Stimulated activated CD8-positive, alpha-beta memory T cell treated with anti-CD3 and anti-CD28 coated beads, Interleukin-2, amount 100 ng/mL, for 1 hour (primary cell): ENCODE data around the gene PSMC4.

Source experiments
- DNase-seq, 2 donors: peaks; one replicate each; pipeline ENCODE4 v3.0.0-alpha.2; 2020; ENCODE audit warnings: low read depth in 2 of 2

The PSMC4 gene

DNA sequence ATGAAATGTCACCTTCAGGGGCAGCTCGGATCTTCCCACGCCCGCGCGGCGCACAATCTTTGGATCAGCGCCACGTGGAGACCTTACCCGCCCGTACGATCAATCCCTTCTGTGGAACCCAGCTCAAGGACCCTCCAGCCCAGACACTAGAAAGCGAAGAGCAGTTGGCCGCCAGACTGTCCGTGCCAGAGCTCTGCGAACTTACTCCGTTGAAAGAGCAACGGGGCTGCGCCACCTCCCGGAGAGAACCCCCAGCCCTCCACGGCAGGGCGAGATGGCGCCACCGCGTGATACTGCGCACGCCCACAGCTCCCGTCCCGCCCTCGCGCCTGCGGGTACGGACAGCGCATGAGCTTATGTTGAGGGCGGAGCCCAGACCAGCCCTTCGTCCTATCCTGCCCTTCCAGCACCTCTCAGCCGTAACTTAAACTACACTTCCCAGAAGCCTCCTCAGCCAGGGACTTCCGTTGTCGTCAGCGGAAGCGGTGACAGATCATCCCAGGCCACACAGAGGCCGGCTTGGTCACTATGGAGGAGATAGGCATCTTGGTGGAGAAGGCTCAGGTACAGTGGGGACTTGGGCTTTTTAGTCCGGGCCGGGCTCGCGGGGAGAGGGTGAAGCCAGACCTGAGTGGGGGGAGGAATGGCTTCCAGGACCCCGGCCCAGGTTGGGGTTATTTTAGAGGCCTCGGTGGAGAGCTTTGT lies at the start of gene PSMC4:
TSS of gene PSMC4 (plus strand) at position 491 of the 705 bp plus-strand sequence. CDS start at position 529, 38 bp downstream.
- DNase-seq: peak; percentile 97 to 98

DNA sequence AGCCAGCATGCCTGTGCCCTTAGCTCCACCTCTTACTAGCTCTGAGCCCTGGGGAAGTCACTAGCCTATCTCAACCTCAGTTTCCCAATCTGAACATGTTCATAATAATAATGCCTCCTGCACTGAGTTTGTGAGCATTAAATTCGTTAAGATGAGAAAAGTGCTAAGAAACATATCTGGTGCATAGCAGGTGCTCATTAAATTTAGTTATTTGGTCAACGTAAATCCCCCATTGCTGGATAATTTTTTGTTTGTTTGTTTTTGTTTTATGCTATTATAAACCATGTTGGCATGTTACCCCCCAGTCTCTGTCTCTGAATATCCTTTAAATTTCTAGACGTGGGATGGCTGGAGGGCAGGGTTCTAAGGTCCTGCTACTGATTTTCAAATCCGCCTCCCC lies 47.1 kb upstream of the PSMC4 start:
- DNase-seq: no peak

DNA sequence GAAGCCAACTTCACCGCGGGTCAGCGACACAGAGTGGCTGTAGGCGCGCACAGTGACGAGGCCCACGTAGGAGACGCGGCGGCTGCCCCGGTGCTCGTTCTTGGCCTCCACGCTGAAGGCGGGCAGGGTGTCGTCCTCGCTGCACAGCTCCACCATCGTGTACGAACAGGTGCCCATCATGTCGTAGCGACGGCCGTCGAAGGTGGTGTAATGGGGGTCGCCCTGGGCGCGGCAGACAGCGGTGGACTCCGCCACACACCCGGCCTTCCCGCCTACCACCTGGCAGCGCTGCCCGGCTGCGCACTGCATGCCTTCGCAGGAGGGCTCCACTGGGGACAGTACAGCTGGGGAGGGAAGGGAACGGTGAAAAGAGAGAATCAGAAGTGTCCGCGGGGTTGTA lies 46.6 kb upstream of the PSMC4 start:
- DNase-seq: no peak

DNA sequence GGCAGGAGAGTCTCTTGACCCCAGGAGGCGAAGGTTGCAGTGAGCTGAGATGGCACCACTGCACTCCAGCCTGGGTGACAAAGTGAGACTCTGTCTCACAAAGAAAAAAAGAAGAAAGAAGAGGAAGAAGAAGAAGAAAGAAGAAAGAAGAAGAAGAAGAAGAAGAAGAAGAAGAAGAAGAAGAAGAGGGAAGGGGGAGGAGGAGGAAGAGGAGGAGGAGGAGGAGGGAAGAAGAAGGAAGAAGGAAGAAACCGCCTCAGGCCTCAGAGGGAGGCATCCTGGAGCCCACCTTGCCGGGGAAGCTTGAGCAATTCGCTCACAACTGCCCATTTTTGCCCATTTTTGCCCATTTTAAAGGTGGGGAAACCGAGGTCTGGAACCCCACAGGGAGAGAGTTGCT lies 46.0 kb upstream of the PSMC4 start:
- DNase-seq: no peak

DNA sequence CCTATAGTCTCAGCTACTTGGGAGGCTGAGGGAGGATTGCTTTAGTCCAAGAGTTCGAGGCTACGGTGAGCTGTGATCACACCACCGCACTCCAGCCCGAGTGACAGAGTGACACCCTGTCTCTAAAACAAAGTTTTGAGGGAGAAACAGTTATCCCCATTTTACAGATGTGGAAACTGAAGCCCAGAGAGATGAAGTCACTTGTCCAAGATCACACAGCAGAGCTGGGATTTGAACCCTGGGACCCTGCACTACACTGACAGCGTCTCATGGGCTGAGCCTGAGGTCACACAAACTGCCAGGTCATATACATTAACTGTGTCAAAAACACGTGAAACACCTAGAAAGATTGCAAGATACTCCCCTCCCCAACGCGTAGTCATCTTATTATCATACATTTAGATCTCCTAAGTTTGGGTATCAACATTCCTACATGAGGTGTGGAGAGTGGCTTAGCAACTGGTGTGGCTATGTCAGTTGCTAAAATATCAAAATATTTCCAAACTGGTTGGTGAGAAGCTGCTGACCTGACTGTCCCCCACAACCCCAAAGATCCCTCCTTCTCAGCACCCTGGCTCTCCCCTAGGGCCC lies 44.7 kb upstream of the PSMC4 start:
- DNase-seq: no peak

DNA sequence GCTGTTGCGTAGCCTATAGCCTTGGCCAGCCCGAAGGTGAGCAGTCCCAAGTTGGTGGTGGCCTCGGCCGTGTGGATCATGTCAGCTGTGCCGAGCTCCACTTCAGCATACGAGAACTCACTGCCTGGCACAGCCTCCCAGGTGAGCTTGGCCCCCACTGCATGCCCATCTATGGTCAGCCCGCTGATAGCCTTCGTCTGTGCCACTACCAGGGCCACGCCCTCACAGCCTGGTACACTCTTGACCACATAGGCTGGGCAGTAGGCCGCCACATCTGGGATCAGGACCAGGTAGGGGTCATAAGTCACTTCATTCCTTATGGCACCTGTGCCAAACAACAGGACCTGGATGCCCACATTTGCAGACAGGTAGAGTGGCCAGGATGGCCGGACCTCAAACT lies 43.9 kb upstream of the PSMC4 start:
- DNase-seq: no peak

DNA sequence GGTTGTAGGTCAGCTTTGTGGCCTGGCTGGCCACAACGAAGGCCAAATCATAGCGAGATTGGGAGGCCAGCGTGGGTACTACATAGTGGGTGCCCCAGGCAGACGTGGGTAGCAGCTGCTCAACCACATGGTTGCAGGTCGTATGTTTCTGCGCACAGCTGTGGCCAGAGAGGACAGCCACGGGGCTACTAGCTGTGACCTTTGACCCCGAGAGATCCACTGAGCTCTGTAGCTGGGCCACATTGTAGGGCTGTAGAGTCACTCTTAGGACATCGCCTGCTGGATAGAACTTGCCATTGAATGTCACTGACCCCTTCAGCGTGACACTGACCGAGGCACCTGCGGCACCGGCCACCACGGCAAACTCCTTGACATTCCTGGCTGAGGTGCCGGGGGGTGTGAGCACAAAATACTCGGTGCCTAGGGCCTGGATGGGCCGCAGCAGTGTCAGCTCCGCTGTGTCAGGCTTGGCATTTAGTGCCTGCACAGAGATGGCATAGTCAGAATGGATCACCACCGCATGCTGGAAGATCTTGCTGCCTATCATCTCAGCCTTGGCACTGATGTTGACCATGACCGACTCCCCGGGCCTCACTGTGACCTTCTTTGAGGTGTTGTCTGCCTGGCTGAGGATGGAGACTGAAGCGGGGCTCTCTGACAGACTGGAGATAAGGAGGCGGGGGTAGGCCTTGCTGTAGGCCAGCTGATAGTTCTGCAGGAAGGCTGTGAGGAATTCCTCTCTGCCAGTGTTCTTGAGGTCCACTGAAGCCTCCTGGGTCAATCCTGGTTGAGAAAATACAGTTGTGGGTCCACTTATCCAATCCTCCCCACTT lies 43.2 kb upstream of the PSMC4 start:
- no peak for DNase-seq

DNA sequence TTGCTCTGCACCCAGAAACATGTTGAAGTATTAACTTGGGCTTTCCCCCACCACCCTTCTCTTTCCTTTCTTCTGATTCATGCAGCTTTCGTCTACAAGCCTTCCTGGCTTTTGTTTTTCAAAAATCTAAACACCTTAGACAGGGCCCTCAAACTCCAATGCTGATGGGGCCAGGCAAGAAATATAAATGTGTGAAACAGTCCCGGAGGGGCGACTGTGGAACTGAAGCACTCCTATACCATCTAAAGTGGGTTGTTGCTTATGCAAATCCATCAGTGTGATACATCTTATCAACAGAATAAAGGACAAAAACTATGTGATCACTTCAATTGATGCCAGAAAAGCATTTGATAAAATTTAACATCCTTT lies 42.6 kb upstream of the PSMC4 start:
- no peak for DNase-seq

DNA sequence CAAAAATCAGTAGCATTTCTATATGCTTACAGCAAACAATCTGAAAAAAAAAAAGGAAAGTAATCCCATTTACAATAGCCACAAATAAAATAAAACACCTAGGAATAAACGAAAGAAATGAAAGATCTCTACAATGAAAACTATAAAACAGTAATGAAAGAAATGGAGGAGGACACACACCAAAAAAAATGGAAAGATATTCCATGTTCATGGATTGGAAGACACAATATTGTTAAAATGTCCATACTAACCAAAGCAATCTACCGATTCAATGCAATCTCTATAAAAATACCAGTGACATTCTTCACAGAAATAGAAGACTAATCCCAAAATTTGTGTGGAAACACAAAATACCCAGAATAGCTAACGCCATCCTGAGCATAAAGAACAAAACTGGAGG lies 41.2 kb upstream of the PSMC4 start:
- no peak for DNase-seq

DNA sequence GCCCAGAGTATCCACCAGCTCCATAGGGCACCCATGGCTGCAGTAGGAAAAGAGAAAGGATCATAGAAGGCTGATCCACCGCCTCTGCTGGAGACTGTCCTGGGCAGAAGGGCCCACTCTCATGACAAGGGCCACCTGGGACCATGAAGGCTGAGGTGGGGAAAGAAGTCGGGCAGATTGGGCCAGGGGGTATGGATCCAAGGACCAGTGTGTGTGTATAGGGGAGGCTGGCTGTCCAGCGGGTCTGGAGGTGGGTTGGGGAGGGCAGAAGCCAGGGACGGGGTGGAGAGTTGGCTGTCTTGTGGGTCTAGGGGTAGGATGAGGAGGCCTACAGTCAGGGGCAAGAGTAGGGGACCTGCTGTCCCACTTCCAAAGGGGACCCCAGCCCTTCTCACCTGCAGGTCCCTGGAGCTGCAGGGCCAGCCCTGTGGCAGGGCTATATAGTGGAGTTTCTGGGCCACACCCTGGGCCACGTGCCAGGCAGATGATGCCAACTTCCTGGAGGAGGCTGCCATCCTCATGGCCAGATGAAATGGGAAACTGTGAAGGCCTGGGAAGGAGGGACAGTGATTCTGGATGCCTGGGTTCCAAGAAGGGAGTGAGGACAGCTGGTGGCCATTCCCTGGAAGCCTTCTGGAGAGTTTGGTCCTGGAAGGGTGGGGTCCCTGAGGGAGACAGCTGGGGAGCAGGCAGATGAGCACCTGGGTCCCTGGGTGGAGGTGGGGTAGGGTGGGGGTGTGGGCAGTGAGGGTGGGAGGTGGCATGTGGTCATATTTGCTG lies 36.2 kb upstream of the PSMC4 start, which contains the start of gene FCGBP:
TSS of gene FCGBP (minus strand) at position 51 of the 780 bp plus-strand sequence.
- no peak for DNase-seq

DNA sequence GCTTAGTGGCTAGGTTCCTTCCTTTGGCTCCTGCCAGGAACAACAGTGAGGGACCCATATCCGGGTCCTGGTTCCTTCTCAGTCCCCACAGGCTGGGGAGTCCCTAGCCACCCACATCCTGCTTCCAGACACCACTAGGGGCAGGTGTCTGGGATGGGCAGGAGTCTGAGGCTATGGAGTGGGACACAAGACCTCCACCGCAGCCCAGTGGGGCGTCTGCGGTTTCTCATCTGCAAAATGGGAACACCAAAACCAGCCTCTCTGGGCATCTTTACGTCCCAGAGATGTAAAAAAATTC lies 35.7 kb upstream of the PSMC4 start:
- DNase-seq: no peak

DNA sequence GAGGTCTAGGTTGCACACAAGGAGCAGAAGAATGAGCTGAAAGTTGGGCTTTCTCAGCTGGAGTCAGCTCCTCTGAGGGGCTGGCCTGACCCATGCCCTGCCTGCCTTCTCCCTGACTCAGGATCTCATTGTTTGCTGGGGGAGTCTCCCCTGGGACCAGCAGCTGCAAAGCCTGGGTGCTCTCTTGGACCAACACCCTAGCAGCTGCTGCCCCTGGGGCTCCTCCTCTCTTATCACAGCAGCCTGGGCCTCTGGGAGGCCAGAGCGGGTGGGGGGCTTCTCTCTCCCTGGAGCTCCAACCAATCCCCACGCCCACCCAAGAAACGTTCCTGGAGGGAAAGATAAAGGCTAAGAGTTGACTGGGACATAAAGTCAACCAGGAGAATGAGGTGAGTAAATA lies 34.9 kb upstream of the PSMC4 start:
- no peak for DNase-seq

DNA sequence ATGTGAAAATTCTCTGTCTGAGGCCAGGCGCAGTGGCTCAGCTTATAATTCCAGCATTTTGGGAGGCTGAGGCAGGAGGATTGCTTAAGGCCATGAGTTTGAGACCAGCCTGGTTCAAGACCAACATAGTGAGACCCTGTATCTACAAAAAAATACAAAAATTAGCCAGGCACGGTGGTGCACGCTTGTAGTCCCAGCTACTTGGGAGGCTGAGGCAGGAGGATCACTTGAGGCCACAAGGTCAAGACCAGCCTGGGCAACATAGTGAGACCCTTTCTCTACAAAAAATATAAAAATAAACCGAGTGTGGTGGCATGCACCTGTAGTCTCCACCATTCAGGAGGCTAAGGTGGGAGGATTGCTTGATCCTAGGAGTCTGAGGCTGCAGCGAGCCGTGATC lies 34.3 kb upstream of the PSMC4 start:
- DNase-seq: no peak

DNA sequence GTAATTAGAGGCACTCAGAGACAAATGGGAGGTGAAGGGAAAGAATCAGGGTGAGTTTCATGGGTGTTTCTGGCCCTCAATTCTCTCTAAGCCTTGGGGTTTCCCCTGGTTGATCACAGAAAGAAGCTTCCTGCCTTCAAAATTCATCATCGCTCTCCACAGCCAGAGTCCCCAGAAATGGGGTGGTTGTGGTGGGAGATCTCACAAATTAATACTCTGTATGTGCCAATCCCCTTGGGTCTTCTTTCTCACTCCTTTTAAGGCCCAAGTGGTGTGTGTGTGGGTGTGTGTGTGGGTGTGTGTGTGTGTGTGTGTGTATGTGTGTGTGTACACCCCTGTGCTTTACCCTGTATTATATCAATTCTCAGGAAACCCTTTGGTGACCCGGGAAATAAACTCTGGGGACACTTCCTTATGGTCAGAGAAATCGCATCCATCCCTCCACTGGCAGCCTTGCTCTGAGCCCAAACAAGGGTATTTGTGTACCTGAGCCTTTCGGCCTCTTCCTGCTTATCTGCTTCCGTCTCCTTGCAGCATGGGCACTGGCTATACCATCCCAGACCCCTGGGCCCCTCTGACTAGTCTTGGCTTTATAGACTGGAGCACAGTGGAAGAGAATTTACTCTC lies 33.8 kb upstream of the PSMC4 start:
- peak in 1 of 2 donors; percentile 13 for DNase-seq

DNA sequence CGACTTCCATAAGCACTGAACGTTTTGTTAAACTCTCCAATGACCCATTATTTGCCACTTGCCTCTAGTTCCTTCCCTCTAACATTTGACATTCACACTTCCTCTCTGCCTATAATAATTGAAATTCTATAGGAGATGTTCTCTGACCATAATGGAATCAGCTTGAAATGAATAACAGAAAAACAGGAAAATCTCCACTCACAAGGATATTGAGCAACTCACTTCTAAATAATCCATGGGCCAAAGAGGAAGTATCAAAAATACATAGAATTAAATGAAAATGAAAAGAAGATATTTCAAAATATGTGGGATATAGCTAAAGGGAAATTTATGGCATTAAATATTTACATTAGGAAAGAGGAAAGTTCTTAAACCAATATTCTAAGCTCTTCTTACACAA lies 33.2 kb upstream of the PSMC4 start:
- DNase-seq: no peak

DNA sequence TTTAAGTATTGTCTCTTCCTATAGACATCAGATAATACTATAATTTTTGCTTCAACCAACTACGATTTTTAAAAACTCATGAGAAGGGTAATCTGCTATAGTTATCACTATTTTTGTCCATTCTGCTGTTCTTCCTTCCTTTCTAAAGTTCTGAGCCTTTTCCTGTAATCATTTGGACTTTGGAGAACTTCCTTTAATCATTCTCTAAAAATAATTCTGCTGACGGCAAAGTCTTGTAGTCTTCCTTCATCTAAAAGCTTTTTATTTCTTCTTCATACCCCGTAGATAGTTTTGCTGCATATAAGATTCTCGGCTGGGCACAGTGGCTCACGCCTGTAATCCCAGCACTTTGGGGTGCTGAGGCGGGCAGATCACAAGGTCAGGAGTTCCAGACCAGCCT lies 31.4 kb upstream of the PSMC4 start:
- DNase-seq: no peak

DNA sequence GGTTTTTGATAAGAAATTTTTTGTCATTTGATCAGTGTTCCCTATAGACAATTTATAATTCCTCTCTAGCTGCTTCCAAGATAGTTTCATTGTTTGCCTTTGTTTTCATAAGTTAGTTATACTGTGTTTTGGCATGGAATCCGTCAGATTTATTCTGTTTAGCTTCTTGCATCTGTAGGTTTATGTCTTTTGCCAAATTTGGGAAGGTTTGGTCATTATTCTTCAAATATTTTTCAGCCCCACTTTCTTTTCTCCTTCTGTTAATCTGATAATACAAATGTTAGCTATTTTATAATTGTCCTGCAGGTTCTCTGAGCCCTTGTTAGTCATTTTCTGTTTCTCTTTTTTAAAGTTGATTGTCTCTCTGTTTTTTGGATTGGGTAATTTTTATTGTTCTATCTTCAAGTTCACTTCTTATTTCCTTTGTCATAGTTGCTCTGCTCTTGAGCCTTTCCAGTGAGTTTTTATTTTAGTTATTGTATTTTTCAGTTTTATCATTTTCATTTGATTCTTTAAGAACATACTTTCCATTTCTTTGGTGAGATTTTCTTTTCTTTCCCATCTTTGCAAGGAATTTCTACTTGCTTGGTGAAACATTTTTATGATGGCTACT lies 30.6 kb upstream of the PSMC4 start:
- DNase-seq: no peak

DNA sequence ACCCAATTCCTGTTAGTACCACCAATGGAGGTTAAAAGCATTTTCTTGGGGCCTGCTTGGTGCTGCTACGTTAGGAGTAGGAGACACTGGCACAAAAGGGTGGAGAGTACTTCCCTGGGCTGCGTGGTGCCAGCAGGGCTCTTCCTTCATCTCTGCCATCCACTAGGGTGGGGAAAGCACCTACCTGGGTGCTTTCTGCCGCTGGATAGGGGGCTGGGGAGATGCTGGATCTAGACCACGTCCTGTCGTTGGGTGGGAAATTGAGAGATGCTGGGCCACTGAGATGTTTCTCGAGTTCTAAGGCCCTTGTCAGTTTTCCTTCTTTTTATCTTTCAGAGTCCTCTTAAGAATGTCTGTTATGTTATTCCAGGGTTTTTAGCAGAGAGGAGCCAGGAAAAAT lies 29.8 kb upstream of the PSMC4 start:
- DNase-seq: no peak

DNA sequence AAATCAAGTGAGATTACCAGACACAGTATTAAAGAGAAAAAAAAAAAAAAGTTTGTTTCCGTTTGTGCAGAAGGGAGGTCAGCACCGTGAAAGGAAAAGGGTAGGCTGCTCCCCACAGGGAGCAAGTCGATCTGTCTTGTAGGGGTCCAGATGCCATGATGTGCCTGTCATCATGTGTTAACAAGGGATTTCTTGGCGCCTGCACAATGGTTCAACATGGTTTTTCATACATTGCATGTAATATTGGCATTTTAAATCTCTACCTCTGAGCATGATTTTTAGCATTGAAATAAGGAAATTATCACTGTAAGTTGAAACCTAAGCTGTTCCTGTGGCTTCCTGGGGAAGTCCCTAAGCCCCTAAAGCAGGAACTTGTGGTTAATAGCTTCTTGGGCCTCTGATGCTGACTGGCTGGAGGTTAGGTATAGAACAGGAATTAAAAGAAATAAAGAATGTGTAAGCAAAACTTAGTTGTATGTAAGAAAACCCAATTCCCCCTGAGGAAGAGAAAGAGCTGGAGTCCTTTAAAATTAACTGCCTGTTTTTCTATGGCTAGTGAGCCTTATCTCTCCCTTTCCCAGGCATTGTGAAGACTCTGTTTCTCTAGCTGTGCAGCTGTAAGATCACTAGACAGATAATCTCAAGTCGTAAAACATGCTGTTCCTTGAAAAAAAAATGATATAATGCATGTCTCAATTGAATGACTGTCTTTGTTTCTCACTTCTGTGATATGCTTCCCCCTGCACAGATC lies 29.2 kb upstream of the PSMC4 start:
- peak in 1 of 2 donors; percentile 31 for DNase-seq

DNA sequence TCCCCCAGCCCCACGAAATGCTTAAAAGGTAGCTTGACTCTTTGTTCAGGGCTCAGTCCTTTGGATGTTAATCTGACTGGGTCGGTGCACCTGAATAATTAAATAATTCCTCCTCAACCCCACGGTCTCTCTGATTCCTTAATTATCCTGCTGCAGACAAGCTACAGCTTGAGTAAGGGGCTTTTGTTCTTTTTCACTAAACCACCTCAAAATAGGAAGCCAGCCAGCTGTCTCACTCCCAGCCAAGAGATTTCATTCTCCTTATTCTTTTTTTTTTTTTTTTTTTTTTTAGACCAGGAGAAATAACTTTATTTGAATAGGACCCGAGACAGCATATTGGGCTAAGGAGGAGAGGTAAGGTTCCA lies 28.6 kb upstream of the PSMC4 start:
- no peak for DNase-seq

DNA sequence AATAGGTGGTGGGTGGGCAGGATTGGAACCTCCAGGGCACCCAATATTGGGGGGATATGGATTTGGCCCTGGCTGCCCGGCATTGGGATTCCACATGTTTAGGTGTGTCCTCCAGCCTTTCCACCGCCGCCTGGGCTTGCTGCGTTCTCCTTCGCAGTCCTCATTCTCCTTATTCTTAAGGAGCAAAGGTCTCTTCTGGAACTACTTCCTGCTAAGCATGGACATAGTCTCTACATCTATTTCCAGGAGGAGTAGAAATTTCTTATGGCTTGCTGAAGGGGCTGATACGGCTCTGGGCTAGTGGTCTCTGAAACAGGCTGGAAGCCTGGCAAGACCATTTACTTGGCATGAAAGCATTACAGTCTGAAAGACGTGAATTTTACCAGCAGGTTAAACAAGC lies 27.4 kb upstream of the PSMC4 start:
- DNase-seq: no peak
